ENCODE data around the gene MCF2L2.

The MCF2L2 gene

DNA sequence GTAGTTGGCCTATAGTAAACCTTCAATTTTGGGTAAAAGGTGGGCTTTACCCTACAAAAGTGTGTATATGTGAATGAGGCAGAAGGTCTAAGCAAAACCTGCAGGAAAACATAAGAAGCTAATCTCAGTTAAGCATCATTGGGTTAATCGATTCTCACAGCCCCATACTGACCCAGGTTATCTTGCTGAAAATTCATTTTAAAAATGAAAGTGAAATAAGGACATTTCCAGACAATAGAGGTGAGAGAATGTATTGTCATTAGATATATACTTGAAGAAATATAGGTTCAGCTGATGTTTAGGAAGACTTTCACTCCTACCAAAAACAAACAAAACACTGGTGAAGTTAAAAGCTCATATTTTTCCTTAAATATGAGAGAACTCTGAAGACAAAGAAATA, 85.6 kb downstream of the MCF2L2 start:
- no peak overlapping the region for H3K27ac ChIP-seq
- TF ChIP-seq, protein P1, sequence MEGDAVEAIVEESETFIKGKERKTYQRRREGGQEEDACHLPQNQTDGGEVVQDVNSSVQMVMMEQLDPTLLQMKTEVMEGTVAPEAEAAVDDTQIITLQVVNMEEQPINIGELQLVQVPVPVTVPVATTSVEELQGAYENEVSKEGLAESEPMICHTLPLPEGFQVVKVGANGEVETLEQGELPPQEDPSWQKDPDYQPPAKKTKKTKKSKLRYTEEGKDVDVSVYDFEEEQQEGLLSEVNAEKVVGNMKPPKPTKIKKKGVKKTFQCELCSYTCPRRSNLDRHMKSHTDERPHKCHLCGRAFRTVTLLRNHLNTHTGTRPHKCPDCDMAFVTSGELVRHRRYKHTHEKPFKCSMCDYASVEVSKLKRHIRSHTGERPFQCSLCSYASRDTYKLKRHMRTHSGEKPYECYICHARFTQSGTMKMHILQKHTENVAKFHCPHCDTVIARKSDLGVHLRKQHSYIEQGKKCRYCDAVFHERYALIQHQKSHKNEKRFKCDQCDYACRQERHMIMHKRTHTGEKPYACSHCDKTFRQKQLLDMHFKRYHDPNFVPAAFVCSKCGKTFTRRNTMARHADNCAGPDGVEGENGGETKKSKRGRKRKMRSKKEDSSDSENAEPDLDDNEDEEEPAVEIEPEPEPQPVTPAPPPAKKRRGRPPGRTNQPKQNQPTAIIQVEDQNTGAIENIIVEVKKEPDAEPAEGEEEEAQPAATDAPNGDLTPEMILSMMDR (conservative IDR thresholded peaks at IDR 0.05), result no peak

DNA sequence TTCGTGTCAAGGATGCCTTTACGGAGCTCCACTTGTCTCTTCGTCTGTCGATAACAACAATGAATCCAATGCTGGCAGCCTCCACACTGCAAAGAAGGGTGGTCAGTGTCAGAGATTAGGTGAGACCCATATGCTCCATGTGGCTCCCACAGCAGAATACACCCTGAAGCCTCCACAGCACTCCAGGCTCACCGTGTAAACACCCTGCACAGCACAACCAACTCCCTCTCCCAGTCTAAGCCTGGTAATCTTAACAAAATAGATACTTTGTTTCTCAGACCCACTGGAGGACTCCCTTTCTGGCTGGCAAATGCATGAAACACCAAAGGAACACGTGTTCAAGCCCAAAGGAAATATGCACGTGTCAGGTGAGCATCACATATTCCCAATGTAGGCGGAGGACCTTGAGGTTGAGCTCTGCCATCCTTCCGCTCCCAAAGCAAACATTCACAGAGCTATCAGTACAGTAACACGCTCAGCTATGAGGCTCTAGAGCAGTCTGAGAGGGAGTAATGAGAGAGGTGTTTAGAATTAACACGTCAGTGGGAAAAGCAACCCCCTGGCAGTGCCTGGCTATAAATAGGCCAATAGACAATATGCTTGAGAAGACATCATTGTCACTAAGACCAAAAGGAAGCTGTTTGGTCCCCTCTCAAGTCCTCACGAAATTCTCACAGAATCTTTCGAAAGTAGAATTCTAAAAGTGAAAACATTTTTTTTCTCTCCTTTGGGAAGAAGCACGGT, 86.7 kb downstream of the MCF2L2 start:
- H3K27ac ChIP-seq, result no peak overlapping the region
- TF ChIP-seq, protein P1 (conservative IDR thresholded peaks at IDR 0.05), result no peak

DNA sequence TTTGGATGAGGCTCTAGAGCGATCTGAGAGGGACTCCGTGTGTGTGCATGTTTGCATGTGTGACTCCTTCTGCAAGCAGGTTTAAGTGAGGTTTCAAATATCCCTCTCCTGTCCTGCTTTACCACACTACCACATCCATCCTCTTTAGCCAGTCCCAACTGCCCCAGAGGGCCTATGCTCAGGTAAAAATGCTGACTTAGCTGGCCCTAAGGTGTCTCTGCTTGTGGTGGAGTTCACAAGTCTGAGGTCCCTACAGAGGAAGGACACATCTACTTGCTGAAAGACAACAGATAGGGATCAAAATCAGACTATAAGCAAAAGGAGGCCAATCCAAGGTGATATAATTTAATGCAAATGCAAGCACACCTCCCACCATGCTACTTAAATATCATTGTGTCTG, 88.2 kb downstream of the MCF2L2 start:
- TF ChIP-seq, protein P1 (conservative IDR thresholded peaks at IDR 0.05), result no peak
- H3K27ac ChIP-seq, result no peak overlapping the region

DNA sequence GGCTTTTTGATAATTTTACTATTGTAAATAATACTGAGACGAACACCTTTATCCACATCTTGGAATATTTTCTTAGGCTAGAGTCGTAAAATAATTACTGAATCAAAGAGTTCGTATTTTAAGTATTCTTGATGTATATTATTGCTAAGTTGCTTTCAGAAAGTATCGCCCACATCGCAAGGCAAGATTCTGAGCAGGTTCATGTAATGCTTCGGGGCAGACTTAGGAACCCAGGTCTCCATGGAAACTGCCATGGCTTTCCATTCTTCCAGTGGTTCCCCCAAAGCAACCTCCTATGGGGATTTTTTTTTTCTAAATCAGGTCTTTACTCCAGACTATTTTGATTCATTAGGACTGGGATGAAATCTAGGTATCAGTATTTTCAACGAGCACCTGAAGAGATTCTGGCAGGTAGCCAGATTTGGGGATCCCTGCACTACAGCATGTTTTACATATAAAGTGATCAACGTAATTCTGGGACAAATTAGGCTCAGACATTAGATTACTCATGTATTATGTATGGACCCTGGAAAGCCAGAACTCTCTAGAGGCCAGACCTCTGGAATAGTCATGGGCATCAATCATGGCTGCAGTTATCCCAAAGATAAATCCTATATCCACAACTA, 88.8 kb downstream of the MCF2L2 start:
- TF ChIP-seq, protein P1 (conservative IDR thresholded peaks at IDR 0.05), result no peak
- no peak overlapping the region for H3K27ac ChIP-seq

DNA sequence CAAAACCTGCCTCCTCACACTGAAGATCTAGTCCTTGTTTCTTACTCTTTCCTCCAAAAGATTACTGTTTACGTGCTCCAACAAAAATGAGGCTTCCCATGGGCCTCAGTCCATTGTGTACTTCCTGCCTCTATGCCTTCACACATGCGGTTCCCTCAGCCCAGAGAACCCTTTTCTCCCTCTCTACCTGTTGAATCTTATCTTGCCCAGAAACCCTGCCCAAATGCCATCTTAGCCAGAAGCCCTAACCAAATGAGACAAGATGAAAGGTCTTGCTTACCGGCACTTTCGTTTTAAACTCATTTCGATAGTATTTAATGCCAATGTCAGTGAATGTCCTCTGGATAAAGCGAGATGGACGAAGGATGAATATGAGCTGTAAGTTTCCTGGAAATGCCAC, 89.9 kb downstream of the MCF2L2 start:
- no peak overlapping the region for H3K27ac ChIP-seq
- TF ChIP-seq, protein P1 (conservative IDR thresholded peaks at IDR 0.05), result no peak

DNA sequence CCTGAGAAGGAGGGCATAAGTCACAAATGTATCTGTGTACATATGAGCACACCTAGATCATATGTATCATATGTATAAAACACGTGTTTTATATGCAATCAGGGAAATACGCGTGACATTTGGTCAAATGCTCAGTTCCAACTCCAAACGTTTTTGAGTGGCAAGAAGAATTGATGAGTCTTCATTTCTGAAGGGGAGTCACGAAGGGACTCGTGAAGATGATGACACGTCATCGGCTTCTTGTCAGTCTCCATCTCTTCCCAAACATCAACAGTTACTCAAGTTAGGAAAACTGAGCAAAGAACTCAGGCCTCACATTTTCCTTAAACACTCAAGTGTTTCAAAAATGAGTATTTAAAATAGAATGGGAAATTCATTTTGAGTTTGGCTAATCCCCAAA, 95.9 kb downstream of the MCF2L2 start:
- TF ChIP-seq, protein P1 (conservative IDR thresholded peaks at IDR 0.05), result no peak
- H3K27ac ChIP-seq, result no peak overlapping the region

DNA sequence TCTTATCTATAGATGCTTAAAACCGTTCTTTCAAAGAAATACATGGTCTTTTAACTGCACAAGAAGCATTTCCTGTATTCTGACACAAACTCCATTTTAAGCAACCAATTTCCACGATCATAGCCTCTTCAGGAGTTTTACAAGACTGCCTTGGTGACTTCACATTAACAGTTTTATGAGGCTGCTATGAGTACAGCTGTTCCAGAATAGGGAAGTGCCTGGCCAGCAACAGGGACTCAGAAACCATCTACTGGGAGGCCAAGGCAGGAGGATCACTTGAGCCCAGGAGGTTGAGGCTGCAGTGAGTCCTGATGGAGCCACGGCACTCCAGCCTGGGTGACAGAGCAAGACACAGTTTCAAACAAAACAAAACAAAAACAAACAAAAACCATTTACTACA, 96.9 kb downstream of the MCF2L2 start:
- H3K27ac ChIP-seq, result no peak overlapping the region
- TF ChIP-seq, protein P1 (conservative IDR thresholded peaks at IDR 0.05), result no peak

Data from VCaP (cell line).